Measurements from ENCODE around the gene IL22RA2.

The IL22RA2 gene

GRCh38 chr6:137106183-137106582 is 67.3 kb downstream of the IL22RA2 start:
- H3K4me1 Mint-ChIP-seq (ENCODE audit: low read depth): no peaks in the 10 kb centered on the region
- H3K27me3 Mint-ChIP-seq: peaks cover 4% of the 10 kb centered on the region
- no peaks in the 10 kb centered on the region for H3K9me3 Mint-ChIP-seq (ENCODE audit: low read depth)
- H3K36me3 Mint-ChIP-seq: peaks cover 2% of the 10 kb centered on the region
- H3K27ac Mint-ChIP-seq: no peak overlapping the region
- H3K4me3 Mint-ChIP-seq: no peak overlapping the region

- H3K9me3 Mint-ChIP-seq (ENCODE audit: low read depth): no peaks in the 10 kb centered on the region
- H3K4me1 Mint-ChIP-seq (ENCODE audit: low read depth): no peaks in the 10 kb centered on the region
- no peak overlapping the region for H3K4me3 Mint-ChIP-seq
- no peak overlapping the region for H3K27ac Mint-ChIP-seq
- H3K36me3 Mint-ChIP-seq: peaks cover 2% of the 10 kb centered on the region
- H3K27me3 Mint-ChIP-seq: peaks cover 4% of the 10 kb centered on the region
These were observed 68.1 kb downstream of the IL22RA2 start for GRCh38 chr6:137105375-137105774.

GRCh38 chr6:137104926-137105325 is 68.5 kb downstream of the IL22RA2 start:
- H3K36me3 Mint-ChIP-seq: peaks cover 2% of the 10 kb centered on the region
- H3K4me3 Mint-ChIP-seq: no peak overlapping the region
- H3K9me3 Mint-ChIP-seq (ENCODE audit: low read depth): no peaks in the 10 kb centered on the region
- H3K27ac Mint-ChIP-seq: no peak overlapping the region
- peaks cover 4% of the 10 kb centered on the region for H3K27me3 Mint-ChIP-seq
- H3K4me1 Mint-ChIP-seq (ENCODE audit: low read depth): no peaks in the 10 kb centered on the region

- no peaks in the 10 kb centered on the region for H3K36me3 Mint-ChIP-seq
- no peaks in the 10 kb centered on the region for H3K4me1 Mint-ChIP-seq (ENCODE audit: low read depth)
- H3K4me3 Mint-ChIP-seq: no peak overlapping the region
- no peaks in the 10 kb centered on the region for H3K9me3 Mint-ChIP-seq (ENCODE audit: low read depth)
- peaks cover 4% of the 10 kb centered on the region for H3K27me3 Mint-ChIP-seq
- H3K27ac Mint-ChIP-seq: no peak overlapping the region
These were observed 70.5 kb downstream of the IL22RA2 start for GRCh38 chr6:137102851-137103492.

- H3K27ac Mint-ChIP-seq: no peak overlapping the region
- no peak overlapping the region for H3K4me3 Mint-ChIP-seq
- no peaks in the 10 kb centered on the region for H3K27me3 Mint-ChIP-seq
- H3K4me1 Mint-ChIP-seq (ENCODE audit: low read depth): no peaks in the 10 kb centered on the region
- H3K9me3 Mint-ChIP-seq (ENCODE audit: low read depth): no peaks in the 10 kb centered on the region
- H3K36me3 Mint-ChIP-seq: no peaks in the 10 kb centered on the region
These were observed 71.2 kb downstream of the IL22RA2 start for GRCh38 chr6:137102050-137102848.

- H3K27ac Mint-ChIP-seq: no peak overlapping the region
- no peaks in the 10 kb centered on the region for H3K27me3 Mint-ChIP-seq
- H3K9me3 Mint-ChIP-seq (ENCODE audit: low read depth): no peaks in the 10 kb centered on the region
- H3K4me3 Mint-ChIP-seq: no peak overlapping the region
- no peaks in the 10 kb centered on the region for H3K4me1 Mint-ChIP-seq (ENCODE audit: low read depth)
- no peaks in the 10 kb centered on the region for H3K36me3 Mint-ChIP-seq
These were observed 73.6 kb downstream of the IL22RA2 start for GRCh38 chr6:137099689-137100403.

- no peaks in the 10 kb centered on the region for H3K27me3 Mint-ChIP-seq
- H3K27ac Mint-ChIP-seq: no peak overlapping the region
- no peaks in the 10 kb centered on the region for H3K36me3 Mint-ChIP-seq
- H3K4me1 Mint-ChIP-seq (ENCODE audit: low read depth): no peaks in the 10 kb centered on the region
- H3K9me3 Mint-ChIP-seq (ENCODE audit: low read depth): no peaks in the 10 kb centered on the region
- H3K4me3 Mint-ChIP-seq: no peak overlapping the region
These were observed 75.9 kb downstream of the IL22RA2 start for GRCh38 chr6:137097526-137097925.

- Mint-ChIP-seq H3K9me3 (ENCODE audit: low read depth) (no peaks in the 10 kb centered on the region), H3K36me3 (no peaks in the 10 kb centered on the region), H3K27ac (no peak overlapping the region), H3K4me3 (no peak overlapping the region), H3K27me3 (no peaks in the 10 kb centered on the region), H3K4me1 (ENCODE audit: low read depth) (no peaks in the 10 kb centered on the region)
These were observed 76.4 kb downstream of the IL22RA2 start for GRCh38 chr6:137097057-137097456.

GRCh38 chr6:137095651-137096238 is 77.7 kb downstream of the IL22RA2 start:
- H3K4me1 Mint-ChIP-seq (ENCODE audit: low read depth): no peaks in the 10 kb centered on the region
- no peaks in the 10 kb centered on the region for H3K36me3 Mint-ChIP-seq
- no peaks in the 10 kb centered on the region for H3K27me3 Mint-ChIP-seq
- no peak overlapping the region for H3K27ac Mint-ChIP-seq
- no peaks in the 10 kb centered on the region for H3K9me3 Mint-ChIP-seq (ENCODE audit: low read depth)
- no peak overlapping the region for H3K4me3 Mint-ChIP-seq

GRCh38 chr6:137095093-137095492 is 78.4 kb downstream of the IL22RA2 start:
- Mint-ChIP-seq H3K36me3 (no peaks in the 10 kb centered on the region), H3K27me3 (peaks cover 3% of the 10 kb centered on the region), H3K4me3 (no peak overlapping the region), H3K9me3 (ENCODE audit: low read depth) (no peaks in the 10 kb centered on the region), H3K27ac (no peak overlapping the region), H3K4me1 (ENCODE audit: low read depth) (no peaks in the 10 kb centered on the region)

GRCh38 chr6:137094411-137095008 is 78.9 kb downstream of the IL22RA2 start:
- no peaks in the 10 kb centered on the region for H3K9me3 Mint-ChIP-seq (ENCODE audit: low read depth)
- H3K27me3 Mint-ChIP-seq: peaks cover 3% of the 10 kb centered on the region
- no peaks in the 10 kb centered on the region for H3K36me3 Mint-ChIP-seq
- no peak overlapping the region for H3K4me3 Mint-ChIP-seq
- H3K27ac Mint-ChIP-seq: no peak overlapping the region
- H3K4me1 Mint-ChIP-seq (ENCODE audit: low read depth): no peaks in the 10 kb centered on the region

All from activated naive CD8-positive, alpha-beta T cell (primary cell).